RWPE2 (cell line): ENCODE data around the gene NDST4.

Experiments used
- ATAC-seq: fragments of 200-7000 bp; cut with Tn5 transposase; 3 replicates; pipeline ENCODE4 v1.9.1; 2021; ENCODE audit warnings: low read depth
- DNase-seq: peaks from one replicate; pipeline ENCODE4 v3.0.0-alpha.2; 2020; ENCODE audit warnings: low spot score
- H3K27ac ChIP-seq: fragments of 450-650 bp; 2 replicates; pipeline ENCODE4 v1.5.1; 2017; ENCODE audit warnings: mild to moderate bottlenecking; ENCODE audit not compliant: poor library complexity, severe bottlenecking
- H3K27me3 ChIP-seq: fragments of 250-450 bp; sonication (Bioruptor Pico); 2 replicates; pipeline ENCODE4 v1.5.1; 2021; ENCODE audit warnings: mild to moderate bottlenecking, moderate library complexity; ENCODE audit not compliant: insufficient read depth, poor library complexity, severe bottlenecking
- H3K36me3 ChIP-seq: fragments of 250-450 bp; sonication (Bioruptor Pico); 2 replicates; pipeline ENCODE4 v1.5.1; 2020; ENCODE audit warnings: low read depth, mild to moderate bottlenecking, moderate library complexity
- H3K4me1 ChIP-seq: fragments of 250-450 bp; sonication (Bioruptor Pico); 2 replicates; pipeline ENCODE4 v1.5.1; 2021; ENCODE audit warnings: mild to moderate bottlenecking, moderate library complexity; ENCODE audit not compliant: insufficient read depth, poor library complexity, severe bottlenecking
- H3K4me3 ChIP-seq: fragments of 250-450 bp; sonication (Bioruptor Pico); 2 replicates; pipeline ENCODE4 v1.5.1; 2021; ENCODE audit warnings: mild to moderate bottlenecking, moderate library complexity; ENCODE audit not compliant: severe bottlenecking
- H3K9me3 ChIP-seq: fragments of 250-450 bp; sonication (Bioruptor Pico); 2 replicates; pipeline ENCODE4 v1.5.1; 2021; ENCODE audit warnings: mild to moderate bottlenecking, moderate library complexity; ENCODE audit not compliant: severe bottlenecking
- TF ChIP-seq, protein P1 (sequence below): fragments of 450-650 bp; IDR thresholded peaks from one replicate; pipeline ENCODE4 v1.5.1; 2017; ENCODE audit warnings: mild to moderate bottlenecking, moderate library complexity; ENCODE audit not compliant: poor library complexity, severe bottlenecking

The NDST4 gene

DNA sequence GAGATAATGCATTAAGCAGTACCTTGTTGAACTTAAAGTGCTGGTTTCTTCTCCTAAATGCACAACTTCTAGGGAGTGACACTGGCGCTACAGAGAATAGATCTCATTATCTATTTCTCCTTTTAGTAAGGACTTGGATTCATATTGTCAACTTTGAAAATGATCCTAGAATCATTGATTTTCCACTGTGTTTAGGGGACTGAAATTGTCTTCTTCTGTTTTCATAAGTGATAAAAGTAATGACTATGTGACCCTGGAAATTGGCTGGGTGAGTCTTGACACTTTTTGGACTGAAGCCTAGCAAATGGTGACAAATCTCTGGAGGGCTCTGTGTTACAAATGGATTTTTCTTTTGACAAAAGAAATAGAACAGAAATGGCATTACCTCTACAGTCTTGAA is 167.8 kb downstream of the NDST4 start:
- H3K4me1 ChIP-seq, result no peaks in the 10 kb centered on the region
- H3K27ac ChIP-seq, result no peak overlapping the region
- H3K27me3 ChIP-seq, result no peaks in the 10 kb centered on the region
- no peaks in the 10 kb centered on the region for H3K9me3 ChIP-seq
- no peak for ATAC-seq
- H3K36me3 ChIP-seq, result no peaks in the 10 kb centered on the region
- TF ChIP-seq, protein P1, sequence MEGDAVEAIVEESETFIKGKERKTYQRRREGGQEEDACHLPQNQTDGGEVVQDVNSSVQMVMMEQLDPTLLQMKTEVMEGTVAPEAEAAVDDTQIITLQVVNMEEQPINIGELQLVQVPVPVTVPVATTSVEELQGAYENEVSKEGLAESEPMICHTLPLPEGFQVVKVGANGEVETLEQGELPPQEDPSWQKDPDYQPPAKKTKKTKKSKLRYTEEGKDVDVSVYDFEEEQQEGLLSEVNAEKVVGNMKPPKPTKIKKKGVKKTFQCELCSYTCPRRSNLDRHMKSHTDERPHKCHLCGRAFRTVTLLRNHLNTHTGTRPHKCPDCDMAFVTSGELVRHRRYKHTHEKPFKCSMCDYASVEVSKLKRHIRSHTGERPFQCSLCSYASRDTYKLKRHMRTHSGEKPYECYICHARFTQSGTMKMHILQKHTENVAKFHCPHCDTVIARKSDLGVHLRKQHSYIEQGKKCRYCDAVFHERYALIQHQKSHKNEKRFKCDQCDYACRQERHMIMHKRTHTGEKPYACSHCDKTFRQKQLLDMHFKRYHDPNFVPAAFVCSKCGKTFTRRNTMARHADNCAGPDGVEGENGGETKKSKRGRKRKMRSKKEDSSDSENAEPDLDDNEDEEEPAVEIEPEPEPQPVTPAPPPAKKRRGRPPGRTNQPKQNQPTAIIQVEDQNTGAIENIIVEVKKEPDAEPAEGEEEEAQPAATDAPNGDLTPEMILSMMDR, result no peak
- no peak overlapping the region for H3K4me3 ChIP-seq
- DNase-seq, result no peak

DNA sequence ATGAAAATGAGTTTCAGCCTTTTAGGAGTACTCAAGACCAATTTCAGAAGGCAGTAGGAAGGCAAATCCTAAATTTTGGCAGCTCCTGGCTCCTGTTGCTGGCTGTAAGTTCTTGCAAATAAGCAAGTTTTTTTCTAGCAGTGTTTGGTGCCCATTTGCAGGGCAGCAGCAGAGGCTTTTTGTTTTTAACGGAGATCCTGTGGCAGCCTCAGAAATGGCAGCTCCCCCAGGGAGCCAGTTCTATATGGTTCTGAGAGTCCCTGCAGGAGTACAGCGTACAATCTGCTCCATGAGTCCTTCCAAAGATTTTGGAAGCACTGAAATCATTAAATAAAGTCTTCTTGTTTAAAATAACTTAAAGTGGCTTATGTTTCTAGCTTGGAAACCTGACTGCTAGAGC is 171.9 kb downstream of the NDST4 start:
- ATAC-seq (no peak), DNase-seq (no peak)
- Histone ChIP-seq H3K27ac (no peak overlapping the region), H3K9me3 (no peaks in the 10 kb centered on the region), H3K4me3 (no peak overlapping the region), H3K4me1 (no peaks in the 10 kb centered on the region), H3K36me3 (no peaks in the 10 kb centered on the region), H3K27me3 (no peaks in the 10 kb centered on the region)
- TF ChIP-seq, protein P1, result no peak

DNA sequence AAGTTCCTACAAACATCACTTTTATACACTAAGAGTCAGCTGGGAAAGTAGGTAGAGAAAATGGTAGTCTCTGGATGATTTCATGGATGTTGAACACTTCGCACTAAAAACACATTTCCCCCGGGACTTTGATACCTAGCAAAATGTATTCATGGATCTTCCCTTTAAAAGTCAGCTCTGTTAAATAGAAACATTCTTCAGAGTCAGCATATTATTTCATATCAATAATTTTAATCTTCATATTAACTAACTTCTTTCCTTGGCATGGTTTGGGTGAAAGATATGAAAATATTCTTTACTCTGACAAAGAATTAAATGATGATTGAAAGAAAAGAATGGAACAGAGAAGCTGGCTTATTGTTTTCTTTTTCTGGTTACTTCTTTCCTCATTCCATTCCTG is 185.5 kb downstream of the NDST4 start:
- DNase-seq, result no peak
- no peaks in the 10 kb centered on the region for H3K36me3 ChIP-seq
- no peak for ATAC-seq
- no peak overlapping the region for H3K27ac ChIP-seq
- no peaks in the 10 kb centered on the region for H3K9me3 ChIP-seq
- TF ChIP-seq, protein P1, result no peak
- H3K4me1 ChIP-seq, result no peaks in the 10 kb centered on the region
- H3K27me3 ChIP-seq, result no peaks in the 10 kb centered on the region
- H3K4me3 ChIP-seq, result no peak overlapping the region

DNA sequence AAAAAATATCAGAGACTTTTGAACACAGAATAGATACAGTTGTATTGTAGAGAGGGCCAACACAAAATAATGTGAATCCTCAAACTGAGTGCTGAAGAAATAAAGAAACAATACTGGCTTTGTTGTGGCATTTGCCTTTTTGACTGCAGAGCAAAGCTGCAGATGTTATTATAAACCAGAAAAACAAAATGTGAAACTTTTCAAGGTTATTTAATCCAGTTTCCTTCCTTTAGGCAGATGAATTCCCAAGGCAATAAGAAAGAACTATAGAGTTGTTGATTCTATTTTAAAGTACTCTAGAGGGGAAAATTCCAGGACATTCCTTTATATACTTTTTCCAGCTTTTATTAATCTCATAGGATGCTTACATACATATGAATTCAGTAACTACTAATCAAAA is 186.8 kb downstream of the NDST4 start:
- no peaks in the 10 kb centered on the region for H3K36me3 ChIP-seq
- ATAC-seq (no peak), DNase-seq (no peak)
- no peak overlapping the region for H3K4me3 ChIP-seq
- H3K27me3 ChIP-seq, result no peaks in the 10 kb centered on the region
- H3K27ac ChIP-seq, result no peak overlapping the region
- no peaks in the 10 kb centered on the region for H3K4me1 ChIP-seq
- TF ChIP-seq, protein P1, result no peak
- H3K9me3 ChIP-seq, result no peaks in the 10 kb centered on the region

DNA sequence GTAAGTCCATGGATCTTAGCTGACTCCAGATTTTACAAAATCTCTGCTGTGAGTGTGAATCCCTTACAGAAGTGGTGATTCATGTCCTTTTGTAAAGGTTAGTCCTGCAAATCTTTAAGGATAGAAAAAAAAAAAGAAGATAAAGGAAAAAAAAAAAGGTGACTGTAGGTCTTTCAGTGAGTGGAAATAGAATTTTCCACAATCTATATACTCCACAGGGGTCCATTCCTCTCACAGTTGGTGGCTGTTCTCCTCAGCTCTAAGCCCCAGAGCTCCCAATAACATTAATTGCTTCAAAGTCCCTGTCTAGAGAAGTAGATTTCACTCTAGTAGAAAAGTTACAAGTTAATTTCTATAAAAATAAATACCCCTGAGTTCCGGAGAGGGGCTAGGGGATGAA is 189.1 kb downstream of the NDST4 start:
- no peaks in the 10 kb centered on the region for H3K4me1 ChIP-seq
- no peaks in the 10 kb centered on the region for H3K27me3 ChIP-seq
- no peak for ATAC-seq
- no peak overlapping the region for H3K4me3 ChIP-seq
- no peaks in the 10 kb centered on the region for H3K9me3 ChIP-seq
- no peak overlapping the region for H3K27ac ChIP-seq
- H3K36me3 ChIP-seq, result no peaks in the 10 kb centered on the region
- no peak for DNase-seq
- TF ChIP-seq, protein P1, result no peak
